NOMO-1 treated with DMSO at 0.1 percent for 48 hours (cell line): ENCODE results near the gene AK9.

Experiments used
- DNase-seq: peaks from one replicate; lab custom pipeline; 2025; ENCODE audit not compliant: unreplicated experiment; lab: John Stamatoyannopoulos, UW

The AK9 gene

DNA sequence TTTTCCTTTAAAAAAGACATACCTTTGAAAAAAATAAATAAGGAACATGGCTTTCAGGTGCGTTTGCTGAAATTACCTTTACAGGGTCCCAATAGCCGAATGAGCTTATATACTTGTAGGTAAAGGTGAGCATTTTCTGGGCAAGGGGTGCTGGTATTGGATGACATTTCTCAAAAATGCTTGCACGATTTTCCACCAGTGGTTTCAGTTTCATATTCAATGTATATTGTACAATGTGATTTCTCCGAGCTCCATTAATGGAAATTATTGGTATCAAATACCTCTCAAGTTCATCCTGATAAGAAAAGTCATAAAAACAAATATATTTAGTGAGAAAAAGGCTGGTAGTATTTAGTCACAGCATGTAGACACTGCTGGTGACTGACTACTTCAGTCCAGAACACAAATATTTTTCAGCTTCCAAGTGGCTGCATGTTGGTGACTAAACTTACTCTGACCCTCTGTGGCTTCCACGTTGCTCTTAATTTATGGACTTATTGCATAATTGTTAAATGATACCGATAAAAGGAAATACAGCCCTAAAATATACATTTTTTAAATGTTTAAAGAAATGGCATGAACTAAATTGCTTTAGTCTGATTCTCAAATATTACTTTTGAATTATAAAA, 175.1 kb downstream of the AK9 start:
- peak; percentile 71 for DNase-seq

DNA sequence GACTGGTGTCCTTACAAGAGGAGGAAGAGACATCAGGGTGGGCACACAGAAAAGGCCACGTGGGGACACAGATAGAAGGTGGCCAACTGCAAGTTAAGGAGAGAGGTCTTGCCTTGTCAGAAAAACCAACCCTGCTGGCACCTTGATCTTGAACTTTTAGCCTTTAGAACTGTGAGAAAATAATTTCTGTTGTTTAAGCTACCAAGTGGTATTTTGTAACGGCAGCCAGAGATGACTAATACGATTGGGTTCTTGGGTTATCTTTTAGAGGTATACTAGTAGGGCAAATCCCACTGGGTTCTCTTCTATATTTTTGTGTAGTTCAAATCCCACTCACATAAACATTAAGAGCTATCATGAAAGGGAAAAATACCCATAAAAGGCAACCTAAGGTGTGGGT, 176.1 kb downstream of the AK9 start:
- DNase-seq, result no peak

DNA sequence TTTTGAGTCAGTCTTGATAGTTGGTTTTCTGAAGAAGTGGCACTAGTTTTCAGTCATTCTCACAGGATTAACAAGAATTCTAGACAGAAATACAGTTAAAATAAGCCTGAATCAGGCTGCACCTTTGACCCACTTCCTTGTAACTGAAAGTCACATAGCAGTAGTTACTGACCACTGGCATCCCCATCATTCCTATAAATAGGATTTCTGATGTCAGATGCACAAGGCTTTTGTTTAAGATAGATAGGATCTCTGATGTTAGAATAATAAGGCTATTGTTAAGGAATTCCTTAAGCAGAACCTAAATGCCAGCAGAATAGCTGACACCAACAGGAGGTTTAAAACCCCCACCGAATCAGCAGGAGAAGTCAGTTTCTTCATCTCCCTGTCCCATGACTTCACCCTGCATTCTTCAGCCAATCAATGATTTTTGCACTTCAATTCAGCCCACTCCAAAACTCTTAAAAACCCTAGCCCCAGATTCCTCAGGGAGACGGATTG, 177.4 kb downstream of the AK9 start:
- DNase-seq, result no peak

DNA sequence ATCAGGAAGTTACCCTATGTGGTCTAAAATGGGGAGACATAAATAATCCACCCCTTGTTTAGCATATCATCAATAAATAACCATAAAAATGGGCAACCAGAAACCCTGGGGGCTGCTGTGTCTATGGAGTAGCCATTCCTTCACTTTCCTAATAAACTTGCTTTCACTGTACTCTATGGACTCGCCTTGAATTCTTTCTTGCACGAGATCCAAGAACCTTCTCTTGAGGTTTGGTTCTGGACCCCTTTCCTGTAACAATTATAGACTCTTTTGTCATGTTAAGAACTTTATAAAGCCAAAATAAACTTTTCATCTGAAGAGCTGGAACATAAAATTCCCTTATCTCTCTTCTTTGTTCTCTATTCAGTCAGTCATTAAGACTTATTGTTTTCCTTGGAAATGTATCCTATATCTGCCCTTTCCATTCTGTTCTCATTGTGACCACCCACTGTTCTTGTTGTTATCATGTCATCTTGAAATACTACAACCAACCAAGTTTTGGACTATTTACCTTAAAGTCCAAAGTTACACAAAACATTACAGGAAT, 178.7 kb downstream of the AK9 start:
- no peak for DNase-seq

DNA sequence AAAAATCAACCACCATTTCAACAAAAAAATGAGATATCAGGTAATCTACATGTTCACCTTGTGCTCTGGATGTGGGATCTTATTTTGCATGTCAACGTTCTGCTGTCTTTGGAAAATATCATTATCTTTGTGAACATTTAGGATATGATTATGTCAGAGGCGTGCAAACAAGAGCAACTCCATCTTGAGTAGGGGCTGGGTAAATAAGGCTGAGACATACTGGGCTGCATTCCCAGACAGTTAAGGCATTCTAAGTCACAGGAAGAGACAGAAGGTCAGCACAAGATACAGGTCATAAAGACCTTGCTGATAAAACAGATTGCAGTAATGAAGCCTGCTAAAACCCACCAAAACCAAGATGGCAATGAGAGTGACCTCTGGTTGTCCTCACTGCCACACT, 179.2 kb downstream of the AK9 start:
- DNase-seq, result no peak

DNA sequence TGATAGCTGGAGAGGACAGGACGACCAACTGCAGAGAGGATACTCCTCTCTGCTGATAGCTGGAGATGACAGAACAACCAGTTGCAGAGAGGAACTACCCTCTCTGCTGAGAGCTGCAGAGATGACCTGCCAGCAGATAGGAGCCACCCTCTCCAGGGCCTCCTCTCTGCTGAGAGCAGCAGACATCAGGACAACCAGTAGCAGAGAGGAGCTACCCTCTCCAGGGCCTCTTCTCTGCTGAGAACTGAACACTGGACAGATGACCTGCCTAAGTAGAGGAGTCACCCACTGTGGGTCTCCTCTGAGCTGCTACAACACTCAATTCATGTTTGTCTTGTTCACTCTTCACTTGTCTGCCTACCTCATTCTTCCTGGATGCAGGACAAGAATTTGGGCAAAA, 180.6 kb downstream of the AK9 start:
- DNase-seq, result no peak

DNA sequence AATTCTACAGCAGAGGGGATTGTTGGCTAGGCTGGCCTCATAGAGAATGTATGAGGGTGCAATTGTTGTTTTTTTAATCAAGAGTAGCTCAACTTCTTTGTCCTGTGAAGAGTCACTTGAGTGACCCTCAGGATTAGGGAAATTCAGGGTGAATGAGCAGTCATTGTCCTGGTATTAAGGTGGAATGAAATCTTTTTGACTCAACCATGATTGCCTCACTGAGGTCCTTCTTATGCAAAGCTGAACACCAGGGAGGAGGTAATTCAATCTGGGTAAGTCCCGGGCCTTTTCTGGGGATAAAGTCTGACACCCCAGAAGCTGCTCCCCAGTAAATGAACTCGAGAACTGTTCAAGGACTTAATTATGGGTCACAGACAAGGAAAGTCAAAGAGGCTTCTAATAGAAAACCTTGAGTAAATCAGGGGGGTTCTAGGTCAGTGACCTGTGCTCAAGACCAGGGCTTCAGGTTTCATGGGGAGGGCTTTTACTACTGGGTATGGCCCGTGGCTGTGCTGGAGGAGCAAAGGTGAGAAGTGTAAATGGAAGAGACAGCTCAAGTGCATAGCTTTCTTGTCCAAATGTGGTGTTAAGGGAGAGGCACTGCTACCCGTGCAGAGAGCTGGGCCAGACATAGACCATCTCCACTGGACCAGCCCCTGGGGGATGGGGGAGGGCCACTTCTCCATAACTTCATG, 182.7 kb downstream of the AK9 start:
- no peak for DNase-seq

DNA sequence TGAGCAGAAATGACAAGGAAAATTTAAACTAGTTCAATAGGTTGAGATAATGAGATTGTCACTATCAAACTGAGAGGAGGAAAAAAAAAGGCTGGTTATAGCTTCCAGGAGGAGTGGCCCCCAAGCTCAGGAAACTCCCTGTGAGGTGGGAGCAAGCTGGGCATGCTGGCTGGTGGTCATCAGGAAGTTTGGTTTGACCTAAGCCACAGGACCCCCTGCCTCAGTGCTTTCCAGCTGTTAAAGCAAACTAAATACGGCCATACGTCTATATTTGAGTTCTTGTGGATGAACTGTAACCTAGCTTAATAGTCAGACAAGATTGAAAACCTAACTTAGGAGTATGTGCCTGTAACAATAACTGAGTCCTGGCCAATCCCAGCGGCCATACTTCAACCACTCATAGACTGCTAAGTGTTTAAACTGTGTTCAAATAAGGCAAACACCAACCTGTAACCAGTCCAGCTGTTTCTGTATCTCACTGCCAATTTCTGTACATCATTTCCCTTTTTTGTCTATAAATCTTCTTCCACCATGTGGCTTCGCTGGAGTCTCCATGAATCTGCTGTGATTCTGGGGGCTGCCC, 183.4 kb downstream of the AK9 start:
- DNase-seq, result no peak

DNA sequence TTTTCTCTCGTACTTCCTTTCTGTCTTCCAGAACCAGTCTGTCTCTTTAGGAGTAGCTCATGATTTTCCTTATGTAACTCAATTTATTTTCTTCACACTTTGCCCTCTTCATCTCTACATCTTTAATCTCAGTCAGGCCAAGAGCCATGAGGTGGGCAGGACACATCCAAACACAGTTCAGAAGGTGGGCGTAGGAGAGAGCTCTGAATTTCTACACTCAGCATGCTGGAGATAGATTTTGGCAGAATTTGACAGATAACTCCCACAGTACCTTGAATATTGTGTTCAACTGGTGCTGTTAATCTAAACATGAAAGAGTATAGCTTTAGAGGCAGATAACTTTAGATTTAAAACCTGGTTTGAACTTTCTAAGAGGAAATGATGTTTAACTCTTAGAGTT, 184.2 kb downstream of the AK9 start:
- DNase-seq, result no peak

DNA sequence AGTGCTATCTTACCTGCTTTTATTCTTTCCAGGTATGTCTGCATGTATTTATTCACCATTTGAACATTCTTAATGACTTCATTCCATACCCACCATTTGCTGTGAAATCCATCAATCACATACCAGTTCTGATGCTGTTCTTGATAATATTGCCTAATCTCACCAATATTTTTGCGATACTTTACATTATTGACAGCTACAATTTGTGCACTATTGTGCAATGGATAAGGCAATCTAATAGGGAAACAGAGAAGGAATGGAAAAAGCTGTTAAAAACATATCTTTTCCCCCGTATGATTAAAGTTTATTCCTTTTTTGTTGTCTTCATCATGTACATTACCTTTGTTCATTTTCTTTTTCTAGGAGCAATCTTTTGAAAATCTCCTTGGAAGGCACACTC, 184.7 kb downstream of the AK9 start:
- DNase-seq, result no peak

DNA sequence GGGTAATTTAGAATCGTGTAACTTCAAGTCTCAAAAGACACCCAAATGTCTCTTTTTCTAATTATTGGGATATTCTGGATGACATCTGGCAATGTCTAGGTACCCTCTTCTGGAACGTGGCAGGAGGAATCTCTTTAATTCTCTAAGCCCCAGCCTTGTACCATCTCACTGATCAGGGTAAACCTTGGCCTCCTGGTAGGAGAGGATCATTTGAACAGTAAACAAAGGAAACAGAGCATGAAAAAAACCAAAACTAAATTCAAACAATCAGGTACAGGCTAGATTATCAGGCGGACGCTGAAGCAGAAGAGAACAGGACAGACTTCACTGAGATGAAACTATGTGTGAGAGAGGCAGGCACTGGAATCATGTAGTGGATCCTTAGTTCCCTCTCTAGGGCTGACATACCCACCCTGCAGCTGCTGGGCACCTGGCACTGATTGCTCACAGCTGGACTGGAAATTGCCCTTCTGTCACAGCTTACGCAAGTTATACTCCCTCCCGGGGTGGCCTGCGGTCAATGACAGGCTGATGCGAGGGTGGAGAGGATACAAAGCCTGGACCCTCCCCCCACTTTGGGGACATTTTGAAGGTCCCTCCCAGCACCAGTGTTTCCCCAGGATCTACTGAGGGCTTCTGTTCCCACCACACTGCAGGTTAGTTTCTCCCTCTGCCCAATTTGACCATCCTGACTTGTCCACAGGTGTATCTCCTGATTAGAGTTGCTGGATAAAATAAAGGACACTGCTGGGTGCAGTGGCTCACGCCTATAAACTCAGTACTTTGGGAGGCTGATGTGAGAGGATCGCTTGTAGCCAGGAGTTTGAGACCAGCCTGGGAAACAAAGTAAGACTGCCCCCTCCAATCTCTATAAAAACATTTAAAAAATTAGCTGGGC, 187.4 kb downstream of the AK9 start:
- DNase-seq, result peak; percentile 4

DNA sequence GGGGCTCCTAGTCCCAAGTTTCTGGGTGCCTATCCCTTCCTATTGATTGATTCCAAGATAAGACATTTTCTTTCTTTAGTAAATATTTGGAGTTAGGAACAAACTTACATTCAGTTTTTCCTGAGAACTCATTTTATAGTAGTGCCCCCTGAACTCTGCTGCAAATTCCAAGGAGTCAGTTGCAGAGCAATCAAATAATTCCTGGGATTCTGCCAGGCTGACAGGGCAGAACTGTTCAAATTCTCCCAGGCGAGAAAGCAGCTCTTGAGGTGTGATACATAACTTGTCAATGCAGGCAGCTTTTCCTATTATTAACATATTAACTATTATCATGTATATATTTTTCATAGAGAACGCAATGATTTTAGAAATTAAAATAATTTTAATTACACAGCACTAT, 192.1 kb downstream of the AK9 start:
- DNase-seq, result no peak

DNA sequence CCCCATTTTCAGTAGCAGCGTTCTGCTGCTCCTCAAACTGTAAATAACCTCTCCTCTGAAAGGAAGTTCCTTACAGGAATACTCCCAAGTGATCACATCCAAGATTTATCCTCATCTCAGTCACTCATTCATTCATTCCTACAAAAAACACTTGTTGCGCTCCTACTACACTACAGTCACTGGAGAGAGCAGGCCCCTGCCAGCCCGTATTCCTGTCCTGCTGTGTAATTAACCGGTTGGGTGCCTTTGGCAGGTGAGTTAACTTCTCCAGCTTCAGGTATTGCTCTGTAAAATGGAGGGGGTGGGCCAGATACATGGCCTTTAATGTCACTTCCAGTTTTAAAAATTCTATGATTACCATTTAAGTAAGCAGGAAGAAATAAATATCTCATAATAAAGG, 192.9 kb downstream of the AK9 start:
- DNase-seq, result no peak

DNA sequence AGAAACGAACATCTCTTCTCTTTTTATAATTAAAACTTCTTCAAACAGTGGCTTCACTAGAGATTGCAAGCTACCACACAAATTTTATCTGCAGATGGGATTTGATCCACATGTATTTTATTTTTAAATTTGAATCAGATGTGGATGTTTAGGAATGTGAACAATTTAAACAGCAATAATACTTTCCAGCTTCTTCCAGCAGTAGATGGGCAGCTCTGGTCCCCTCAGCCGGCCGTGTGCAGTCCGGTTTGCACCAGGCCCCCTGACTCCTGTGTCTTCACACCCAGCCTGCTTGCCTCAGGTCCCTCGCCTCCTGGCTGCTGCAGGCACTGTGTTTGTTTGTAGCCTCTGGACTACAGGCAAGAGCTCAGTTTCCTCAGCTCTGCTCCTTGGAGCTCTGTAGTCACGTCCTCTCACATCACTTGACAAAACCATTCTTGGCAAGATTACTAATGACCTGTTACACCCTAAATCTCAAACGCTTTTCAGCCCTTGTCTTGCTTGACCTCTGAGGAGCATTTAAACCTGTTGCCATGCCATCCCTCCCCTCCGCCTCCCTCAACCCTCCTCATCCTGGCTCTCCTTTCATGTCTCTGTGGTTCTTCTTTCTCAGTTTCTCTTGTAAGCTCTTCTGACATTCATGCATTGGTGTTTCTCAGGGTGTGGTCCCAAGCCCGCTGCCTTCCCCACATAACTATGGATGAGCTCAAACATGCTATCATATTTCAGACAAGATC, 194.8 kb downstream of the AK9 start:
- no peak for DNase-seq

DNA sequence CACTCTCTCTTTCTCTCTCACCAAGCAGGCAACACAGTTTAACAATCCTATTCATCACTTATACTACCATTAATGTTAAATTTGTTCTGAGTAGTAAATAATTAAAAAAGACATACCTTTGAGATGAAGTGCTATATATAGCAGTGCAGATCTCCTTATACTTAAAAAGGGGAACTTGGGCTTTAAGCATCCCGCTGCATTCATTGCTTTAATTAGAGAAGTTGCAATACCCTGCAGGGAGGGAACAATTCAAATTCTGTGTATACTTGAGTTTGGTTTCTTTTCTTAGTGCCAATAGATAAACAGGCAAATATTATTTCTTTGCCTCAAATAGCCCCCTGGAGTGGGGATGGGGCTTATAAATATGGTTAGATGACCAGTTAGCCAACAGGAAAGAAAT, 197.1 kb downstream of the AK9 start:
- peak; percentile 78 for DNase-seq

DNA sequence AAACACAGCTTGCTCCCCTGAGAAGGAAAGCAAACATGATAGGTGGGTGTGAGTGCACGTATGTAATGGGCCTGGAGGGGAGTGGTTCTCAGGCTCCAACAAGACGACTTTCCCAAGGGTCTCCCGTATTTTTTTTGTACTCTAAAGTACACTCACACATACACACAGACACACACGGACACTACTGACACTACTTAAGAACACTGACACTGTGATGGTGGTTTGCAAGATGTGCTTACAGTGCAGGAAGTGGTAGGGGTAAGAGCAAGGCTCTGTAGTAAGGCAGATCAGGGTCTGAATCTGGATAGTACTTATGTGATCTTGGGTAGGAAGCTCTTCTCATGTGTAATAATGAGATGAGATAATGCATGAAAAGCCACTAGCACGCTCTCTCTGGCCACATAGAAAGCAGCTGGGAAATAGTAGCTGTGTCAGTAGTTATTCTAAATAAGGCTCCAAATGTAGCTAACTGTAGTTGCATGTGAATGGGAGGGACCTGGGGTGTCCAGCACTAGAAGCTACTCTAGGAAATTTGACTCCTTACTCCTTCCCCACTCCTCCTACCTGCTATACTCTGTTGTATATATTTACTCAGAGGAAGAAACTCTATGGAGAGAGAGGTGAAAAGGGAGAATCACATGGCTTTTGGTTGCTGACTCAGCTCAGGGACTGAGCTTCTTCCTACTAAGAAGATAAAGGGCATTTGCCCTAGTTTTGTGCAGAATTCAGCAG, 199.6 kb downstream of the AK9 start:
- no peak for DNase-seq

DNA sequence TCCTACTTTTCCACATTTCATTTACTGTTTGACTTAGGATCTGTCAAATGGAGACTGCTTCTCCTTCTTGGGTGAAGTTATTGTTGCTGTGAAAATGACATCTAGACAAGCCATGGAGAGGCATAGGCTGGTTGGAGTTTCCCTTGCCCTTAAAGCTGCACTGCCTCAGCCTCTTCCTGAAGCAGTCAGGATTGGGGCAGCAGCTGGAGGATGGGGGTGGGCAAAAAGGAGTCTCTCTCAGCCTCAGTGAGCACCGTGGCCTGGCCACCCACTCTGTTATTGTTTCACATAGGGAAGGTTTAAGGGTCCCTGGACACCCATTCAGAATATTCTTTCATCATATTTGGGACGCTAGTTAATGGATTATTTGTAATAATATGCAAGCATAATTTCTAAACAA, 200.3 kb downstream of the AK9 start:
- no peak for DNase-seq

DNA sequence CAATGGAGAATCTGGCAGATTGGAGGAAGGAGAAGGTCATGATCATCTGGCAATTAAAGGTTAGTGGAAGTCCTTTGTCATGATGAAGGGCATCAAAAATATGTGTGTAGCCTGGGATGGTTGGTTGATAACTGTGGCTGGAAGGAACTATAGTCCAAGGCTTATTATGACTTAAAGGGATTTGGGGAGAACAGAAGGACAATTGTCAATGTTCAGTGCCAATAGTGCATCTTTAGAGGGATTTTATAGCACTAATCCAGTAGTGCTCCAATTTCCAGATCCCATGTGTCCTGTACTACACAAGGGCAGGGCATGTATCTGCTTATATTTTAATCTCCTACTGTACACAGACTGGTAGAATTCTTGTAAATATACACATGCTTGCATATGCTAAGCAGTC, 203.0 kb downstream of the AK9 start:
- no peak for DNase-seq

DNA sequence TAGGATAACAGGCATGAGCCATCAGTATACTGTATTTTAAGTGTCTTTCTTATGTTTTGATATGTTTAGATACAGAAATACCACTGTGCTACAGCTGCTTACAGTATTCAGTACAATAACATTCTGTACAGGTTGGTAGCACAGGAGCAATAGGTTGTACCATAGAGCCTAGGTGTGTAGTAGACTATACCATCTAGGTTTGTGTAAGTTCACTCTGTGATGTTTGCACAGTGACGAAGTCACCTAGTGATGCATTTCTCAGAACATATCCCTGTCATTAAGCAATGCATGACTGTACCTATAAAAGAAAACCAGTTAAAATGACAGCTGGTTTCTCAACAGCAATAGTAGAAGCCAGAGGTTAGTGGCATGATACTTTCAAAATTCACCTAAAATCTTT, 204.9 kb downstream of the AK9 start:
- DNase-seq, result no peak
